ENCODE data around the gene ZNF630.
"Not testable (repeated sequence)": the region's sequence is repeated elsewhere in the genome, so short reads cannot be mapped to it uniquely, and the experiment has no call there.

Gene ZNF630

GRCh38 chrX:48071064-48071985 is at the start of gene ZNF630:
Gene ZNF630, minus strand, starts transcription at chrX:48071640. Its CDS starts 4,754 bp downstream, at chrX:48066886.
- Histone ChIP-seq H3K27ac (ENCODE audit: low read depth, low read length) (0 out of 2 replicates have a peak within 1 kb of the TSS, but pooled peaks have one; percentile 17), H3K4me1 (ENCODE audit: control insufficient read depth, insufficient read depth, low read length, unreplicated experiment) (peaks cover 3% of the 10 kb centered on the region), H3K36me3 (ENCODE audit: insufficient read depth, low read length) (no peaks in the 10 kb centered on the region), H2AFZ (ENCODE audit: low read length, unreplicated experiment) (peak within 1 kb of the TSS; percentile 89), H3K4me3 (ENCODE audit: low read depth, low read length) (peak within 1 kb of the TSS; percentile 85), H3K79me2 (ENCODE audit: control insufficient read depth, insufficient read depth, low read length, unreplicated experiment) (no peaks in the 10 kb centered on the region), H3K27me3 (ENCODE audit: insufficient read depth, low read length) (no peaks in the 10 kb centered on the region)

- Histone ChIP-seq H3K27ac (ENCODE audit: low read depth, low read length) (no peak overlapping the region), H2AFZ (ENCODE audit: low read length, unreplicated experiment) (no peak overlapping the region), H3K79me2 (ENCODE audit: control insufficient read depth, insufficient read depth, low read length, unreplicated experiment) (no peaks in the 10 kb centered on the region), H3K4me3 (ENCODE audit: low read depth, low read length) (no peak overlapping the region), H3K36me3 (ENCODE audit: insufficient read depth, low read length) (no peaks in the 10 kb centered on the region), H3K4me1 (ENCODE audit: control insufficient read depth, insufficient read depth, low read length, unreplicated experiment) (no peaks in the 10 kb centered on the region), H3K27me3 (ENCODE audit: insufficient read depth, low read length) (no peaks in the 10 kb centered on the region)
Measured at GRCh38 chrX:48107717-48108116, 36.3 kb upstream of the ZNF630 start.

- H3K4me3 ChIP-seq (ENCODE audit: low read depth, low read length), result no peak overlapping the region
- H3K36me3 ChIP-seq (ENCODE audit: insufficient read depth, low read length), result no peaks in the 10 kb centered on the region
- no peak overlapping the region for H2AFZ ChIP-seq (ENCODE audit: low read length, unreplicated experiment)
- no peaks in the 10 kb centered on the region for H3K79me2 ChIP-seq (ENCODE audit: control insufficient read depth, insufficient read depth, low read length, unreplicated experiment)
- no peaks in the 10 kb centered on the region for H3K27me3 ChIP-seq (ENCODE audit: insufficient read depth, low read length)
- no peaks in the 10 kb centered on the region for H3K4me1 ChIP-seq (ENCODE audit: control insufficient read depth, insufficient read depth, low read length, unreplicated experiment)
- no peak overlapping the region for H3K27ac ChIP-seq (ENCODE audit: low read depth, low read length)
Measured at GRCh38 chrX:48102874-48103374, 31.5 kb upstream of the ZNF630 start.

- no peak overlapping the region for H3K4me3 ChIP-seq (ENCODE audit: low read depth, low read length)
- no peak overlapping the region for H3K27ac ChIP-seq (ENCODE audit: low read depth, low read length)
- H3K79me2 ChIP-seq (ENCODE audit: control insufficient read depth, insufficient read depth, low read length, unreplicated experiment), result no peaks in the 10 kb centered on the region
Measured at GRCh38 chrX:48101443-48101842, 30.0 kb upstream of the ZNF630 start.

GRCh38 chrX:48092558-48092957 is 21.1 kb upstream of the ZNF630 start:
- not testable (repeated sequence) for H3K4me3 ChIP-seq (ENCODE audit: low read depth, low read length); H3K36me3 ChIP-seq (ENCODE audit: insufficient read depth, low read length); H3K79me2 ChIP-seq (ENCODE audit: control insufficient read depth, insufficient read depth, low read length, unreplicated experiment); H3K27ac ChIP-seq (ENCODE audit: low read depth, low read length); H3K27me3 ChIP-seq (ENCODE audit: insufficient read depth, low read length); H3K4me1 ChIP-seq (ENCODE audit: control insufficient read depth, insufficient read depth, low read length, unreplicated experiment); H2AFZ ChIP-seq (ENCODE audit: low read length, unreplicated experiment)

More at GRCh38 chrX:48101443-48101842, 30.0 kb upstream of the ZNF630 start:
- Histone ChIP-seq H3K4me1 (ENCODE audit: control insufficient read depth, insufficient read depth, low read length, unreplicated experiment) (no peaks in the 10 kb centered on the region), H2AFZ (ENCODE audit: low read length, unreplicated experiment) (no peak overlapping the region), H3K27me3 (ENCODE audit: insufficient read depth, low read length) (no peaks in the 10 kb centered on the region), H3K36me3 (ENCODE audit: insufficient read depth, low read length) (no peaks in the 10 kb centered on the region)

GRCh38 chrX:48090123-48090522 is 18.7 kb upstream of the ZNF630 start:
- no peaks in the 10 kb centered on the region for H3K36me3 ChIP-seq (ENCODE audit: insufficient read depth, low read length)
- 0 out of 2 replicates have a peak, but pooled peaks cover 4% of the 10 kb centered on the region for H3K27me3 ChIP-seq (ENCODE audit: insufficient read depth, low read length)
- no peaks in the 10 kb centered on the region for H3K79me2 ChIP-seq (ENCODE audit: control insufficient read depth, insufficient read depth, low read length, unreplicated experiment)

GRCh38 chrX:48086082-48086481 is 14.6 kb upstream of the ZNF630 start:
- Histone ChIP-seq H3K79me2 (ENCODE audit: control insufficient read depth, insufficient read depth, low read length, unreplicated experiment) (no peaks in the 10 kb centered on the region), H3K36me3 (ENCODE audit: insufficient read depth, low read length) (no peaks in the 10 kb centered on the region), H3K27ac (ENCODE audit: low read depth, low read length) (no peak overlapping the region), H3K4me3 (ENCODE audit: low read depth, low read length) (no peak overlapping the region), H3K4me1 (ENCODE audit: control insufficient read depth, insufficient read depth, low read length, unreplicated experiment) (no peaks in the 10 kb centered on the region), H3K27me3 (ENCODE audit: insufficient read depth, low read length) (0 out of 2 replicates have a peak, but pooled peaks cover 4% of the 10 kb centered on the region), H2AFZ (ENCODE audit: low read length, unreplicated experiment) (no peak overlapping the region)

More at GRCh38 chrX:48090123-48090522, 18.7 kb upstream of the ZNF630 start:
- H3K27ac ChIP-seq (ENCODE audit: low read depth, low read length), result no peak overlapping the region
- no peak overlapping the region for H3K4me3 ChIP-seq (ENCODE audit: low read depth, low read length)
- no peak overlapping the region for H2AFZ ChIP-seq (ENCODE audit: low read length, unreplicated experiment)
- no peaks in the 10 kb centered on the region for H3K4me1 ChIP-seq (ENCODE audit: control insufficient read depth, insufficient read depth, low read length, unreplicated experiment)

- Histone ChIP-seq H2AFZ (ENCODE audit: low read length, unreplicated experiment) (no peak overlapping the region), H3K79me2 (ENCODE audit: control insufficient read depth, insufficient read depth, low read length, unreplicated experiment) (no peaks in the 10 kb centered on the region), H3K27me3 (ENCODE audit: insufficient read depth, low read length) (no peaks in the 10 kb centered on the region), H3K36me3 (ENCODE audit: insufficient read depth, low read length) (no peaks in the 10 kb centered on the region), H3K27ac (ENCODE audit: low read depth, low read length) (no peak overlapping the region), H3K4me1 (ENCODE audit: control insufficient read depth, insufficient read depth, low read length, unreplicated experiment) (no peaks in the 10 kb centered on the region), H3K4me3 (ENCODE audit: low read depth, low read length) (no peak overlapping the region)
Measured at GRCh38 chrX:48083706-48084105, 12.3 kb upstream of the ZNF630 start.

- H3K4me1 ChIP-seq (ENCODE audit: control insufficient read depth, insufficient read depth, low read length, unreplicated experiment), result no peaks in the 10 kb centered on the region
- no peak overlapping the region for H3K27ac ChIP-seq (ENCODE audit: low read depth, low read length)
- H3K36me3 ChIP-seq (ENCODE audit: insufficient read depth, low read length), result no peaks in the 10 kb centered on the region
- no peak overlapping the region for H2AFZ ChIP-seq (ENCODE audit: low read length, unreplicated experiment)
- H3K79me2 ChIP-seq (ENCODE audit: control insufficient read depth, insufficient read depth, low read length, unreplicated experiment), result no peaks in the 10 kb centered on the region
- no peak overlapping the region for H3K4me3 ChIP-seq (ENCODE audit: low read depth, low read length)
- H3K27me3 ChIP-seq (ENCODE audit: insufficient read depth, low read length), result no peaks in the 10 kb centered on the region
Measured at GRCh38 chrX:48083212-48083611, 11.8 kb upstream of the ZNF630 start.

GRCh38 chrX:48076343-48076742 is 4.9 kb upstream of the ZNF630 start:
- Histone ChIP-seq H3K79me2 (ENCODE audit: control insufficient read depth, insufficient read depth, low read length, unreplicated experiment) (no peaks in the 10 kb centered on the region), H3K4me3 (ENCODE audit: low read depth, low read length) (no peak overlapping the region), H3K36me3 (ENCODE audit: insufficient read depth, low read length) (no peaks in the 10 kb centered on the region), H3K27me3 (ENCODE audit: insufficient read depth, low read length) (no peaks in the 10 kb centered on the region), H2AFZ (ENCODE audit: low read length, unreplicated experiment) (no peak overlapping the region), H3K4me1 (ENCODE audit: control insufficient read depth, insufficient read depth, low read length, unreplicated experiment) (no peaks in the 10 kb centered on the region), H3K27ac (ENCODE audit: low read depth, low read length) (no peak overlapping the region)

Data from ACC112 (cell line).